Anterior cingulate cortex (tissue), 58 donors: Measurements from ENCODE around the gene SBF2.

Experiments
- DNase-seq, 58 donors: peaks; one replicate each; lab custom pipeline; 2025; lab: John Stamatoyannopoulos, UW

The SBF2 gene

DNA sequence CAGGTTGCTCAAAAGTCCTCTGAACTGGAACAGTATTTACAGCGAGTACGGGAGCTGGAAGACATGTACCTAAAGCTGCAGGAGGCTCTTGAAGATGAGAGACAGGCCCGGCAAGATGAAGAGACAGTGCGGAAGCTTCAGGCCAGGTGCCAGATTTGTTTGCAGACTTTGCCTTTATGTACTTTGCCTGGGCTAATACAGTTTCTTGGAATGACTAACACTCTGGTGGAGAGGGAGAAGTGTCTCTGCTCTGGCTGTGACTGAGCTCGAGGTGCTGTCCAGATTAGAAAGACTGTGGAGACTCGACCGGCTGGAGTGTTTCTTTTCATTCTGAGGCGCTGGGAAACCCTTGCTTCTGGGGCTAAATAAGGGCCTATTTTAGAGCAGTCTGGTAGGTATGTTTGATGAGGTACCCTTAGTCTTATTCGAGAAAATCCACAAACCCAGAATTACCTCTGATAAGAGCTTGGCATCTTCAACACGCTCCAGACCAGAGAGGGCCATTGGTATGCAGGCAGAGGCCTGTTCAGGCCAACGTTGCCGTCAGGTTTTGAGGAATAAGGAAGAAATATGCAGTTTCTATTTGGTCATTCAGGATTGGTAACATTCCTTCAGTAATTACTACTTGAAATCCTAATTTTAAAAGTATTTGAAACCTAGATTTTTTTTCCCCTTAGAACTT is 553.7 kb downstream of the SBF2 start:
- DNase-seq = no peak

GRCh38 chr11:9739123-9739900 is 554.7 kb downstream of the SBF2 start:
- DNase-seq = no peak

GRCh38 chr11:9738707-9739106 is 555.3 kb downstream of the SBF2 start:
- DNase-seq = no peak

GRCh38 chr11:9738116-9738515 is 555.9 kb downstream of the SBF2 start:
- peak in 6 of 58 donors; percentile 7 to 27 (median 16) for DNase-seq

- DNase-seq = no peak
Observed at GRCh38 chr11:9736365-9736764, 557.7 kb downstream of the SBF2 start.

DNA sequence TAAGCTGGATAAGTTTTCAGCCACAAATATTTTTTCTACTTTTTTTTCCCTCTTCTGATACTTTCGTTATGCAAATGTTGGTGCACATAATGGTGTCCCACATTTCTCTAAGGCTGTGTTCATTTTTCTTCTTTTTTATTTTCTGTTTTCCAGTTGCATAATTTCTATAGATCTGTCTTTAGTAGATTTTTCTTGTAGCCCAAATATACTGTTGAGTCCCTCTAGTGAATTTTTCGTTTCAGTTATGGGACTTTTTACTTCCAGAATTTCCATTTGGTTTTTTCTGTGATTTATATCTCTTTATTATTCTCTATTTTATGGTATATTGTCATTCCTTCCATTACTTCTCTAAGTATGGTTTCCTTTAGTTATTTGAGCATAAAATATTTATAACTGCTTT is 558.1 kb downstream of the SBF2 start:
- DNase-seq = no peak

- no peak for DNase-seq
Observed at GRCh38 chr11:9735236-9735635, 558.8 kb downstream of the SBF2 start.

GRCh38 chr11:9733212-9733611 is 560.8 kb downstream of the SBF2 start:
- DNase-seq = no peak

DNA sequence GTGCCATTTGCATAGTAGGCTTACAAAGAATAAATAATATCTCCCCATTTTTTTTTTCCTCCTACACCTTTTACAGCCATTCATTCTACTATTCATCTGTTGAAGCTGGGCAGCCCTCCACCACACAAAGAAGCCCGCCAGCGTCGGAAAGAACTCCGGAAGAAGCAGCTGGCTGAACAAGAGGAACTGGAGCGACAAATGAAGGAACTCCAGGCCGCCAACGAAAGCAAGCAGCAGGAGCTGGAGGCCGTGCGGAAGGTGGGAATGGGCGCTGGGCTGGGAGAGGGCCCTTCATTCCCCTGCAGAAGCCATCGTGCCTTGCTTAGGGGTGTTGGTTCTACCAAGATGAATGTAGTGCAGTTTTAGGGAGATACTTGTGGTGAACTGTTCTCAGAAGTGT is 561.6 kb downstream of the SBF2 start:
- peak in 11 of 58 donors; percentile 10 to 53 (median 26) for DNase-seq

DNA sequence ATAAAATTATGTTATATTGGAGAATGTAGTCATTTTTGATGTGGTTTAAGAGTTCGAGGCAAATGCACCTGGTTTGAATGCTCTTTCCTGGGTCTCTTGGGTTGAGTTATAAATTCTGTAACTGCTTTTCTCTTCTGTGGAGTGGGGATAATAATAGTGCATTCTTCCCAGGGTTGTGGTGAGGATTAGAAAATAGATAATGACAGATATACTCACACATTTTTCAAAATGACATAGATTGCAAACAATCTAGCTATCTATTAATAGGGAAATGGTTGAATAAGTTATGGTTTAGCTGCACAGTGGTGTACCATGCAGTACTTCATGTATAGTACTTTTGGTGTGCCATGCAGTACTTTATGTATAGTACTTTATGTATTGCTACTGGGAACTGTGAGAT is 562.8 kb downstream of the SBF2 start:
- DNase-seq = no peak
